CD4-positive, alpha-beta T cell (primary cell): ENCODE data around the gene CDC6. TPM values are rescaled to one million over a fixed set of nuclear protein-coding genes. Genes with fewer than 3 reads are reported as not detected.

Experiments
- ATAC-seq: fragments of 200-7000 bp; cut with Tn5 transposase; one replicate; pipeline ENCODE4 v1.10.0; 2022; ENCODE audit warnings: mild to moderate bottlenecking; ENCODE audit not compliant: poor library complexity
- CTCF ChIA-PET: fragments of 350-600 bp; sonication (Branson Sonifier 250); formaldehyde crosslinking; loops from one replicate; lab custom pipeline; 2021; ENCODE audit warnings: antibody characterized with exemption, inconsistent platforms; lab: Charles Lee
- POLR2A ChIA-PET: fragments of 350-600 bp; sonication (Branson Sonifier 250); formaldehyde crosslinking; loops from one replicate; lab custom pipeline; 2021; ENCODE audit warnings: antibody characterized with exemption, inconsistent platforms; lab: Charles Lee
- DNase-seq, 14 experiments: peaks; one replicate each; pipeline ENCODE4 v3.0.0-alpha.2; 2013 to 2020; ENCODE audit warnings: mixed read lengths in 2 of 14
- H3K27ac ChIP-seq, 2 donors: one replicate each; pipeline versions ENCODE4 v1.5.1 to v1.7.0; 2013; ENCODE audit warnings: low read length in 2 of 2, low read depth in 1 of 2, mild to moderate bottlenecking in 1 of 2
- H3K27me3 ChIP-seq, 2 experiments: 1 replicate in 1 of 2; 2 replicates in 1 of 2; pipeline versions ENCODE4 v1.6.1 to v1.7.0; 2013; ENCODE audit warnings: low read length in 2 of 2, control low read depth in 1 of 2, mild to moderate bottlenecking in 1 of 2, moderate library complexity in 1 of 2; ENCODE audit not compliant: insufficient read depth in 2 of 2, control insufficient read depth in 1 of 2
- H3K36me3 ChIP-seq: one replicate; pipeline ENCODE4 v1.6.1; 2013; ENCODE audit warnings: low read length, control low read depth; ENCODE audit not compliant: insufficient read depth
- H3K4me1 ChIP-seq: one replicate; pipeline ENCODE4 v1.6.1; 2013; ENCODE audit warnings: low read length, control low read depth; ENCODE audit not compliant: insufficient read depth
- H3K4me3 ChIP-seq: one replicate; pipeline ENCODE4 v1.5.1; 2013; ENCODE audit warnings: mild to moderate bottlenecking, low read length, moderate library complexity
- H3K9me3 ChIP-seq, 2 experiments: 1 replicate in 1 of 2; 2 replicates in 1 of 2; pipeline versions ENCODE4 v1.6.1 to v1.7.0; 2013; ENCODE audit warnings: low read length in 2 of 2, mild to moderate bottlenecking in 2 of 2, control low read depth in 1 of 2, moderate library complexity in 1 of 2; ENCODE audit not compliant: control insufficient read depth in 1 of 2, insufficient read depth in 1 of 2
- H3K27ac Mint-ChIP-seq: one replicate; pipeline ENCODE4 v1.8.0; 2020; ENCODE audit warnings: mixed read lengths
- H3K27me3 Mint-ChIP-seq: one replicate; pipeline ENCODE4 v1.8.0; 2021; ENCODE audit warnings: mixed read lengths
- H3K36me3 Mint-ChIP-seq: one replicate; pipeline ENCODE4 v1.8.0; 2021; ENCODE audit warnings: low read depth, mixed read lengths
- H3K4me1 Mint-ChIP-seq: one replicate; pipeline ENCODE4 v1.8.0; 2021; ENCODE audit warnings: low read depth, mixed read lengths
- H3K4me3 Mint-ChIP-seq: one replicate; pipeline ENCODE4 v1.8.0; 2020; ENCODE audit warnings: mild to moderate bottlenecking, mixed read lengths
- H3K9me3 Mint-ChIP-seq: one replicate; pipeline ENCODE4 v1.8.0; 2020; ENCODE audit warnings: mixed read lengths
- intact Hi-C, 2 experiments: fragments of 100-400 bp; cut with DNase I in 1 of 2; cut with micrococcal nuclease in 1 of 2; formaldehyde crosslinking; loops; one replicate each; pipeline versions ENCODE4 v1.15.1 to v1.9.0; 2023 to 2025; cut with DNase I, micrococcal nuclease
- total RNA-seq, 174 experiments: library from RNA in 2 of 174; stranded (reverse) in 2 of 174; gene quantifications; one replicate each; pipeline ENCODE4 v1.2.3 and lab custom pipeline; 2021 to 2026
- TF ChIP-seq, protein P1 (sequence below): fragments of 200-600 bp; IDR thresholded peaks from one replicate; pipeline ENCODE4 v1.8.0; 2022; ENCODE audit warnings: antibody characterized with exemption, mild to moderate bottlenecking

Gene CDC6
- total RNA-seq, 2 experiments from 2014 or later: 1.0 to 1.8 TPM

DNA sequence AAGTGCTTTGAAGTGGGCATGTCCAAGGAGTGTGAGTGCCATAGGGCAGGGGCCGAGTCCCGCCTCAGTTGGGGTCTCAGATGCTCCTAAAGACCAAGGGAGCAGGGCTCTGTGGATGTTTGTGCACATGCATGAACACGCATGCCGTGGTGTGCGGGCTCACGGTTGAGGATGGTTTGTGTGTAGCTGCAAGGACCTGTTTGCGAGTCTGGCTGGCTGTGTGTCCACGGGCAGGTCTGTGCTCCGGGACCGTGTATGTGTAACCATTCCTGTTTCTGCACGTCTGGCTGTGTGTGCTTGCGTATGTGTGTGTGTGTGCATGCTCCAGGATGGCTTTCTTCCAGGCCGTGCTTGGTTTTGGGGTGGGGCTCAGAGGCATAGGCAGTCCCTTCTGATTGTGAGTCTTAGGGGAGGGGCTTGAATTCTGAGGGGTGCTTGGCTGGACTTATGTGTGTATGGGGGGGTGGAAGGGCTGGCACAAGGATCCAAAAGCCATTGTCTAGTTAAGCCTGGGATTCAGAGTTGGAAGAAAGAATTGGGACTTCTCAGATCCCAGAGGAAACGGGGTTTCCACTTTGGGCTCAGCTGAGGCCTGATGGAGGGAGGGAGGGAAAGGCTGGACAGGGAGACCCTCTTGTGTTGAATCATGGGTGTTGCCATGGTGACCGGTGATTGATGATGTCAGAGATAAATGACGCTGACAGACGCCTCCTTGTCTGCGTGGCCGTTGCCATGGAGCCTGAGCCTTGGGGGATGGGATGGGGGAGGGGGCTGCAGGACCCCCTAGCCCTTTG is 62.4 kb downstream of the CDC6 start:
- peaks cover 52% of the 10 kb centered on the region for H3K4me1 ChIP-seq
- ATAC-seq (no peak), DNase-seq (peak in 2 of 14 experiments; percentile 16 to 32)
- ChIA-PET POLR2A (no interaction called here), CTCF (no interaction called here)
- intact Hi-C loops: no loop called here
- H3K9me3 ChIP-seq: no peaks in the 10 kb centered on the region
- H3K4me3 ChIP-seq: no peak overlapping the region
- no peaks in the 10 kb centered on the region for H3K27me3 ChIP-seq
- peaks cover 57% of the 10 kb centered on the region for H3K4me1 Mint-ChIP-seq
- peak overlapping the region; percentile 38 for H3K4me3 Mint-ChIP-seq
- H3K9me3 Mint-ChIP-seq: no peaks in the 10 kb centered on the region
- H3K36me3 Mint-ChIP-seq: peaks cover 74% of the 10 kb centered on the region
- H3K27ac ChIP-seq: no peak overlapping the region
- H3K27me3 Mint-ChIP-seq: no peaks in the 10 kb centered on the region
- TF ChIP-seq, protein P1, sequence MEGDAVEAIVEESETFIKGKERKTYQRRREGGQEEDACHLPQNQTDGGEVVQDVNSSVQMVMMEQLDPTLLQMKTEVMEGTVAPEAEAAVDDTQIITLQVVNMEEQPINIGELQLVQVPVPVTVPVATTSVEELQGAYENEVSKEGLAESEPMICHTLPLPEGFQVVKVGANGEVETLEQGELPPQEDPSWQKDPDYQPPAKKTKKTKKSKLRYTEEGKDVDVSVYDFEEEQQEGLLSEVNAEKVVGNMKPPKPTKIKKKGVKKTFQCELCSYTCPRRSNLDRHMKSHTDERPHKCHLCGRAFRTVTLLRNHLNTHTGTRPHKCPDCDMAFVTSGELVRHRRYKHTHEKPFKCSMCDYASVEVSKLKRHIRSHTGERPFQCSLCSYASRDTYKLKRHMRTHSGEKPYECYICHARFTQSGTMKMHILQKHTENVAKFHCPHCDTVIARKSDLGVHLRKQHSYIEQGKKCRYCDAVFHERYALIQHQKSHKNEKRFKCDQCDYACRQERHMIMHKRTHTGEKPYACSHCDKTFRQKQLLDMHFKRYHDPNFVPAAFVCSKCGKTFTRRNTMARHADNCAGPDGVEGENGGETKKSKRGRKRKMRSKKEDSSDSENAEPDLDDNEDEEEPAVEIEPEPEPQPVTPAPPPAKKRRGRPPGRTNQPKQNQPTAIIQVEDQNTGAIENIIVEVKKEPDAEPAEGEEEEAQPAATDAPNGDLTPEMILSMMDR: no peak
- H3K36me3 ChIP-seq: peaks cover 67% of the 10 kb centered on the region
- H3K27ac Mint-ChIP-seq: peak overlapping the region; percentile 93

DNA sequence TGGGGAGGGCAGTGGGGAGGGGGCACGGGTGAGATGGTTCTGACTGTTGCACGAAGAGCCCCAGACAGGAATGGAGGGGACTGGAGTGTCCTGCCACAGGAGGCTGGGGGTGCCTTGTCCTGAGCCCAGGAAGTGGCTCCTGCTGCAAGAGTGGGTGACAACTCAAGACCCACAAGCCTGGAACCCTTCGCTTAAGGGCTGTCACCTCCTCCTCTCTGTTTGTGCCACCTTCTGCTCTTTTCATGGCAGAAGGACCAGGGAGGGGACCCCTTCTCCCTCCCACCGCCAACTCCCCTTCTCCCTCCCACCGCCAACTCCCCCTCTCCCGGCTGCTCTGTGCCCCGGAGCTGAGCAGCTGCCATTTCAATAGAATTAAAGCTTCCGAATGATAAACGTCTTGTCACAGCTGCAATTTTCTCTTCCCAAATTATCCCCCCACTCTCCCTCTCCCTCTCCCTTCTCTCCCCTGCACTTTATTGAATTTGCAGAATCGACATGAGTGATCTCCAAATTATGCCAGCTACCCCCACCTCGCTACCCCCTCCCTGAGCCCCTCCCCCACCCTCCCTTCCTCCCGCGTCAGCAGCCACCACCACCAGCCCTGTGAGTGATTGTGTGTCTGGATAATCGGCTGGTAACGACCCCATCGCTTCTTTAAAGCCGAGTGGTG is 63.1 kb downstream of the CDC6 start:
- POLR2A ChIA-PET: interaction anchor here (1.1 to 1.8 kb wide), 3 partner anchors 33 to 47 kb away, joined by 3 to 7 read pairs (median 4); no protein-coding TSS in a partner anchor
- H3K4me1 Mint-ChIP-seq: peaks cover 50% of the 10 kb centered on the region
- ATAC-seq: no peak
- no peaks in the 10 kb centered on the region for H3K27me3 Mint-ChIP-seq
- Histone ChIP-seq H3K9me3 (no peaks in the 10 kb centered on the region), H3K4me3 (no peak overlapping the region), H3K36me3 (peaks cover 74% of the 10 kb centered on the region), H3K27ac (no peak overlapping the region), H3K27me3 (no peaks in the 10 kb centered on the region), H3K4me1 (peaks cover 48% of the 10 kb centered on the region)
- no peak overlapping the region for H3K4me3 Mint-ChIP-seq
- H3K36me3 Mint-ChIP-seq: peaks cover 81% of the 10 kb centered on the region
- no peak overlapping the region for H3K27ac Mint-ChIP-seq
- intact Hi-C loops: no loop called here
- H3K9me3 Mint-ChIP-seq: no peaks in the 10 kb centered on the region
- peak in 1 of 14 experiments; percentile 46 for DNase-seq
- CTCF ChIA-PET: interaction anchor here (6.1 kb wide), 1 partner anchor 47 kb away, joined by 62 read pairs; no protein-coding TSS in a partner anchor
- TF ChIP-seq, protein P1: no peak

DNA sequence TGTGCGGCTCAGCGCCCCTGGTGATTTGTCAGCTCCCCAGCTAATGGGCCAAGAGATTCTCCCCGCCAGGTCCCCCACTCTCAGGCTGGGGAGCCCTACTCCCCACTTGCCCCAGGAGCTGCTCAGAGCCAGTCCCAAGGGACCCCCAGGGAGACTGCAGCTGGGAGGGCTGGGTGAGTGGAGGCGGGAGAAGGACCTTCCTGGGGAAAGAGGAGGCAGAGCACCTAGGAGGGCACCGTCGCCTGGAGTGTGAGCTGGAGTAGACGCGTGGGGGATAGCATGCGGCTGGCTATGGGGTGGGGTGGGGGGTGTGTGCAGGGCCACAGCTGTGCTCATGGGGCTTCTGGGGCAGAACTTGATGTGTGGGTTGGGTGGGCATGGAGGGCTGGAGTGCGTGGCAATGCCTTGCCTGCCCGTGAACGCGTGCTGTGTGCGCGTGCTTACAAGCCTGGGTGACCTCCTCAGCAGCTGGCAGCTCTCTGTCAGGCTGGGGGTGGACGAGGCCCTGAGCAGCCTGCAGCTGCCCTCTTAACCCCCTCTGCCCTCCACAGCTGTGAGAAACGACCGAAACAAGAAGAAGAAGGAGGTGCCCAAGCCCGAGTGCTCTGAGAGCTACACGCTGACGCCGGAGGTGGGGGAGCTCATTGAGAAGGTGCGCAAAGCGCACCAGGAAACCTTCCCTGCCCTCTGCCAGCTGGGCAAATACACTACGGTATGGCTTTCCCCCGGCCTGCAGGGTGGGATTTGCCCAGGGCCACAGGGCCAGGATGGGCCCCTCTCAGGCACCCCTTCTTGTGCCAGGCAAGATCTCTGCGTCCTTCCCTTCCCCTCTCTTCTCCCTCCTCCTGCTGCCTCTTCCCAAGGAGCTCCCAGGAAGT is 63.9 kb downstream of the CDC6 start:
- ATAC-seq (no peak), DNase-seq (peak in 2 of 14 experiments; percentile 24 to 39)
- Histone ChIP-seq H3K36me3 (peaks cover 81% of the 10 kb centered on the region), H3K27ac (no peak overlapping the region), H3K9me3 (no peaks in the 10 kb centered on the region), H3K4me1 (peaks cover 41% of the 10 kb centered on the region), H3K4me3 (no peak overlapping the region), H3K27me3 (no peaks in the 10 kb centered on the region)
- intact Hi-C loops: no loop called here
- Mint-ChIP-seq H3K4me3 (peak overlapping the region; percentile 15), H3K9me3 (no peaks in the 10 kb centered on the region), H3K36me3 (peaks cover 81% of the 10 kb centered on the region), H3K27ac (peak overlapping the region; percentile 57), H3K27me3 (no peaks in the 10 kb centered on the region), H3K4me1 (peaks cover 42% of the 10 kb centered on the region)
- POLR2A ChIA-PET: interaction anchor here (1.1 to 3.6 kb wide), 4 partner anchors 29 to 47 kb away, joined by 3 to 19 read pairs (median 6); no protein-coding TSS in a partner anchor
- TF ChIP-seq, protein P1: no peak
- CTCF ChIA-PET: interaction anchor here (1.4 to 6.1 kb wide), 2 partner anchors 37 to 48 kb away, joined by 4 to 62 read pairs; no protein-coding TSS in a partner anchor
